ENCODE data around the gene EIF2S3. TPM values are rescaled to one million over a fixed set of nuclear protein-coding genes. Genes with fewer than 3 reads are reported as not detected.

The EIF2S3 gene
- 120 TPM for polyA plus RNA-seq (2013, experiment 1 of 2)
- polyA plus RNA-seq (2013, experiment 2 of 2) = 123 TPM

DNA sequence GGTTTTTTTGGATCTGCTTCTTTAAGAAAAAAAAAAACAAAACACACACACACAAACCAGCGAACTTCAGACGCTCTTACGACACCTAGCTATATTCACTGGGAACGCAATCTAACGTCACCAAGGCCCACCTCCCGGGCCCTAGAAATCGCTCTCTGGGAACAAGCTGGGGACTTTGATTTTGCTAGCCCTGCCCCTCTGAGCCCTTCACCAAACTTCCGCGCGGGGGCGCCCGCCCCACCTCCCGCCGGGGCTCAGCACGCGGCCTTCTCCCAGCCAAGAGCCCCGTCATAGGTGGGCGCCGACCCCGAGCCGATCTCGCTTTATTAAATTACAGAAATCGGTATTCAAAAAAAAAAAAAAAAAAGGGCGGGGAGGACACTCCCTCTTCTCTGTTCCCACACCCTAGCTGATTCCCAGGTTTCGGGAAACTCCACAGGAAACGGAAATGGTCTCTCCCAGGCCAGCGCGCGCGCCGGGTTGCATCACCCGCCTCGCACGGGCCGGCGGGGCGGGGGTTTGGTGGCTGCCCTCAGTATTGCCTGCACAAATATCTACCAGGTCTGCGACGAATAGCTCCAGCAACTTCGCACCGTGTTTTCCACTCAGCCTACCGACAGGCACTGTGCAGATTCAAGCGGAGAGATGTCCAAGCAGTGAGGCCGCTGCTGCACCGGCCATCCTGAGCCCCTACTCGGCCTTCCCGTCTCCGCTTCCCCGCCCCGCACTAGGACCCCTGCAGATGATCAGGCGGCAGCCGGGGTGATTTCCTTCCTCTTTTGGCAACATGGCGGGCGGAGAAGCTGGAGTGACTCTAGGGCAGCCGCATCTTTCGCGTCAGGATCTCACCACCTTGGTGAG is at the start of gene EIF2S3:
EIF2S3 (plus strand) TSS at position 775 of the 861 bp plus-strand sequence; CDS start at position 788, 13 bp downstream.
- Histone ChIP-seq H3K4me3 (ENCODE audit: extremely low read depth, insufficient read depth, low read length, poor library complexity, severe bottlenecking) (no peak within 1 kb of the TSS), H3K4me1 (ENCODE audit: control insufficient read depth, insufficient read depth, low read length, poor library complexity, severe bottlenecking) (no peaks in the 10 kb centered on the region), H3K9me3 (ENCODE audit: control insufficient read depth, low read length) (no peaks in the 10 kb centered on the region), H3K27ac (ENCODE audit: low read depth, low read length, severe bottlenecking) (peak within 1 kb of the TSS; percentile 99), H3K36me3 (ENCODE audit: control insufficient read depth, insufficient read depth, low read length) (peaks cover 19% of the 10 kb centered on the region)
- WGBS, 2 experiments (ENCODE audit: insufficient coverage in 2 of 2) = 0 to 1% methylated on average over 5 to 19 of the region's 57 CpGs

DNA sequence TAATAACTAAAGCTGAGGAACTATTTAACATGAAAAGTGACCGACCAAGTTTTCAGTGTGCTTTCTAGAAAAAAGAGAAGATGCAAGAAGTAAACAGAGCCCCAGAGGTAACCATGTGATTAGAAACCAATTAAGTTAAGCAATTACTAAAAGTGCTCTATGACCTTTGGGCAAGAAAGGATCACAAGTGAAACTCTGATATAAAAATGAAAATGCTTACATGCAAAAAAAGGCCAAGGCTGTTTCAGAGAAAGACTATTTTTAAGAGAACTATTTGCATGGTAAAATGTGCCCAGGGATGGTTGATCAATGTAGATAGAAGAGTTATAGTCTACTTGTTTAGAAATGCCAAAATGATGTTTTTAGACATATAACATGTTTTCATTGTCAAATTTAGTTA is 49.7 kb upstream of the EIF2S3 start:
- Histone ChIP-seq H3K4me3 (ENCODE audit: extremely low read depth, insufficient read depth, low read length, poor library complexity, severe bottlenecking) (no peak overlapping the region), H3K36me3 (ENCODE audit: control insufficient read depth, insufficient read depth, low read length) (peaks cover 19% of the 10 kb centered on the region)
- WGBS, 2 experiments (ENCODE audit: insufficient coverage in 2 of 2) = no CpG with 5 or more reads among the region's 1 CpG

DNA sequence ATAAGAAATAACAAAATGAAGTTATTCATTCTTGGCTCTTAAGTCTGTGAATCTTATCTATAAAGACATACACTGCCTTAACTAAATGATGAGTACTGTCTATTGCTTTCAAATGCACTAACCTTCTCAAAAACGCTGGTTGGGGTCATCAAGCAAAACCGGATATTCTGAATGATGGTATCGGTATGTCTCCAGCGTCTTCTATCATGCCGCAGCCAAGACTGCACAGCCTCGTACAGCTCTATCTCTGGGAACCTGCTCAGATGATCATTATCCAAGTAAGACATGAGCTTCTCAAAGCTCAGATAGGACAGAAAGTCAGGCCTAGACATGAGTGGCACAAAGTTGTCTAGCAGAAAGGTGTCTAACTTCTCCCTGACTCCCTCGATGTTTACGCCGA is 48.9 kb upstream of the EIF2S3 start:
- H3K4me1 ChIP-seq (ENCODE audit: control insufficient read depth, insufficient read depth, low read length, poor library complexity, severe bottlenecking) = no peaks in the 10 kb centered on the region
- H3K27ac ChIP-seq (ENCODE audit: low read depth, low read length, severe bottlenecking) = no peak overlapping the region
- 87 to 95% methylated on average over 5 to 8 of the region's 9 CpGs for WGBS, 2 experiments (ENCODE audit: insufficient coverage in 2 of 2)
- H3K36me3 ChIP-seq (ENCODE audit: control insufficient read depth, insufficient read depth, low read length) = peaks cover 19% of the 10 kb centered on the region
- no peak overlapping the region for H3K4me3 ChIP-seq (ENCODE audit: extremely low read depth, insufficient read depth, low read length, poor library complexity, severe bottlenecking)
- no peaks in the 10 kb centered on the region for H3K9me3 ChIP-seq (ENCODE audit: control insufficient read depth, low read length)

More for the DNA sequence above, 49.7 kb upstream of the EIF2S3 start:
- H3K27ac ChIP-seq (ENCODE audit: low read depth, low read length, severe bottlenecking) = no peak overlapping the region
- H3K4me1 ChIP-seq (ENCODE audit: control insufficient read depth, insufficient read depth, low read length, poor library complexity, severe bottlenecking) = no peaks in the 10 kb centered on the region
- H3K9me3 ChIP-seq (ENCODE audit: control insufficient read depth, low read length) = no peaks in the 10 kb centered on the region

DNA sequence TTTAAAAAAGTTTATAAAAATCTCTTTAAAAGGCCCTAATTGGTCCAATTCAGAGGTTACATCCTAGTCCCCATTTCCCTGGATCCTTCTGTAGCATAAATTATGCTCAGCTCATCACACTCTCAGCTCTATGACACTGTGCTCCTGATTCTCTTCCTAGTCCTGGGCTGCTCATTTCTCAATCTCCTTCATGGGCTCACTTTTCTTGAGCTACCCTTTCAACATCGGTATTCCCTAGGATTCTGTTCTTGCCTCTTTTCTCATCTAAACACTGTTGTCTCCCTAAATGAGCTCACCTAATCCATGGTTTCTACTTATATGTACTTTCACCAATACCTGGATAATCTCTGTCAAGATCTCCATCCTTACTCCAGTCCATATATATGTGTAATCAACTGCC is 42.5 kb upstream of the EIF2S3 start:
- H3K4me3 ChIP-seq (ENCODE audit: extremely low read depth, insufficient read depth, low read length, poor library complexity, severe bottlenecking) = no peak overlapping the region
- 83 to 100% methylated on average over 1 of the region's 1 CpG for WGBS, 2 experiments (ENCODE audit: insufficient coverage in 2 of 2)
- H3K36me3 ChIP-seq (ENCODE audit: control insufficient read depth, insufficient read depth, low read length) = no peaks in the 10 kb centered on the region

DNA sequence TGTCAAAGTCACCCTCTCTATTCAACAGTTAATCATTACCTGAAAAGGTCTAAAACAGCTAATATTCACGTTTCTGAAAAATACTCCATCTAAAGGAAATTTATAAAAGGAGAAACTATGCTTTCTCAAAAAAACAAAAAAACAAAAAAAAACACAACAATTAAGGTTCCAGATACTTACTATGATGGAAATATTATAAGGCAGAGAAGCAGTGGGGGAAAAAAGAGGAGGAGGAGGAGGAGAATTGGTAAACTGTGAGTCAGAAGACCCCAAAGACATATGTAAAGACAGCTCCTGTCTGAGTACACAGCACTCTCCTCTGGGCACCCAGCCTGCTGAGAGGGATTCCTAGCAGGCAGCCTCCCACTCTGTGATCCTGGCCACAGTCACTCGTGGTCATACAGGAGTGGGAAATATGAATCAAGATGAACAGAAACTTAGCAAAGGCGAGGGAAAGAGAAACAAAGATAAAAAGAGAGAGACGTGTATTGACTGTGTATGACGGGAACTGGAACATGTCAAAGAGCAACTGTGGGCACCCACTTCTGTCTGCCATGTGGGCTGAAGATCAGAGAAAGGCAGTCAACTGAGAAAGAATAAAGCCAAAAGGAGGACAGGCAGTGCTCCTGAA is 40.3 kb upstream of the EIF2S3 start:
- H3K4me3 ChIP-seq (ENCODE audit: extremely low read depth, insufficient read depth, low read length, poor library complexity, severe bottlenecking) = no peak overlapping the region
- H3K4me1 ChIP-seq (ENCODE audit: control insufficient read depth, insufficient read depth, low read length, poor library complexity, severe bottlenecking) = no peaks in the 10 kb centered on the region
- 93 to 97% methylated on average over 2 to 4 of the region's 5 CpGs for WGBS, 2 experiments (ENCODE audit: insufficient coverage in 2 of 2)
- H3K36me3 ChIP-seq (ENCODE audit: control insufficient read depth, insufficient read depth, low read length) = peaks cover 6% of the 10 kb centered on the region
- no peak overlapping the region for H3K27ac ChIP-seq (ENCODE audit: low read depth, low read length, severe bottlenecking)
- no peaks in the 10 kb centered on the region for H3K9me3 ChIP-seq (ENCODE audit: control insufficient read depth, low read length)

More for the DNA sequence above, 42.5 kb upstream of the EIF2S3 start:
- Histone ChIP-seq H3K4me1 (ENCODE audit: control insufficient read depth, insufficient read depth, low read length, poor library complexity, severe bottlenecking) (no peaks in the 10 kb centered on the region), H3K27ac (ENCODE audit: low read depth, low read length, severe bottlenecking) (no peak overlapping the region), H3K9me3 (ENCODE audit: control insufficient read depth, low read length) (no peaks in the 10 kb centered on the region)

DNA sequence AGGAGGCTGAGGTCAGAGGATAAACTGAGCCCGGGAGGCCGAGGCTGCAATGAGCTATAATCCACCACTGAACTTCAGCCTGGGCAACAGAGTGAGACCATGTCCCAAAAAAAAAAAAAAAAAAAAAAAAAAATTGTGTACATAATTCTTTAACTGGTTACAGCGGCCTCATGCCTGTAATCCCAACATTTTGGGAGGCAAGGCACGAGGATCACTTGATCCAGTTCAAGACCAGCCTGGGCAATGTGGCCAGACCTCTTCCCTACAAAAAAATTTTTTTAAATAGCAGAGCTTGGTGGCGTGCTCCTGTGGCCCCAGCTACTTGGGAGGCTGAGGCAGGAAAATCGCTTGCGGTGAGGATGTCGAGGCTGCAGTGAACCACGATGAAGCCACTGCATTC is 37.1 kb upstream of the EIF2S3 start:
- H3K4me1 ChIP-seq (ENCODE audit: control insufficient read depth, insufficient read depth, low read length, poor library complexity, severe bottlenecking) = no peaks in the 10 kb centered on the region
- H3K4me3 ChIP-seq (ENCODE audit: extremely low read depth, insufficient read depth, low read length, poor library complexity, severe bottlenecking) = no peak overlapping the region
- WGBS, 2 experiments (ENCODE audit: insufficient coverage in 2 of 2) = 92 to 98% methylated on average over 2 to 6 of the region's 9 CpGs
- no peak overlapping the region for H3K27ac ChIP-seq (ENCODE audit: low read depth, low read length, severe bottlenecking)
- H3K9me3 ChIP-seq (ENCODE audit: control insufficient read depth, low read length) = no peaks in the 10 kb centered on the region
- peaks cover 10% of the 10 kb centered on the region for H3K36me3 ChIP-seq (ENCODE audit: control insufficient read depth, insufficient read depth, low read length)

DNA sequence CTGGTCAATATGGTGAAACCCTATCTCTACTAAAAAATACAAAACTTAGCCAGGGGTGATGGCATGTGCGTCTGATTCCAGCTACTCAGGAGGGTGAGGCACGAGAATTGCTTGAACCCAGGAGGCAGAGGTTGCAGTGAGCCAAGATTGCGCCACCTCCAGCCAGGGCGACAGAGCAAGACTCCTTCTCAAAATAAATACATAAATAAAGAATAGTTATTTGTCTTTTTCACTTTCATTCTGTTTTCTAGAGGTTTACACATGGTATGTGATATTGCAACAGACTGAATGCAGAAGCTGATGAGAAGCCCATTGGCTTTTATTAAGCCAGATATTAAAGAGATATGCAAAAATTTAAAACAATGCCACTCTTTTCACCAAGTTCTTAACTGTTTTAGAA is 35.9 kb upstream of the EIF2S3 start:
- 80% methylated on average over 1 of the region's 4 CpGs; no CpG with 5 or more reads in 1 of the 2 experiments for WGBS, 2 experiments (ENCODE audit: insufficient coverage in 2 of 2)
- H3K9me3 ChIP-seq (ENCODE audit: control insufficient read depth, low read length) = no peaks in the 10 kb centered on the region
- H3K27ac ChIP-seq (ENCODE audit: low read depth, low read length, severe bottlenecking) = no peak overlapping the region
- H3K4me3 ChIP-seq (ENCODE audit: extremely low read depth, insufficient read depth, low read length, poor library complexity, severe bottlenecking) = no peak overlapping the region
- no peaks in the 10 kb centered on the region for H3K4me1 ChIP-seq (ENCODE audit: control insufficient read depth, insufficient read depth, low read length, poor library complexity, severe bottlenecking)
- peaks cover 12% of the 10 kb centered on the region for H3K36me3 ChIP-seq (ENCODE audit: control insufficient read depth, insufficient read depth, low read length)

DNA sequence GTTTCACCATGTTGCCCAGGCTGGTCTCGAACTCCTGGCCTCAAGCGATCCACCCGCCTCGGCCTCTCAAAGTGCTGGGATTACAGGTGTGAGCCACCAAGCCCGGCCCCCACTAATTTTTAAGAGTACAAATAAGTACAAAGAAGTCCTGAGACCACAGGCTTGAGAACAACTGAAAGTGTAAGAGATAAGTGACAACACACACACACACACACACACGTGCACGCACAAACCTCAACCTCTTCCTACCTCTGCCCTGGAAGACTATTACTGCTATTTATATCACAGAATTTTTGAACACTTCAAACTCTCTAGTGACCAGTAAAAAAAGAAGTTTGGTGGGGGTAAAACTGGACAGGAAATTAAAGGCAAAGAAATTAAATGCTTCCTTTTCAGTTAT is 35.3 kb upstream of the EIF2S3 start:
- H3K9me3 ChIP-seq (ENCODE audit: control insufficient read depth, low read length) = no peaks in the 10 kb centered on the region
- WGBS, 2 experiments (ENCODE audit: insufficient coverage in 2 of 2) = no CpG with 5 or more reads among the region's 7 CpGs
- no peak overlapping the region for H3K4me3 ChIP-seq (ENCODE audit: extremely low read depth, insufficient read depth, low read length, poor library complexity, severe bottlenecking)
- H3K36me3 ChIP-seq (ENCODE audit: control insufficient read depth, insufficient read depth, low read length) = peaks cover 12% of the 10 kb centered on the region
- no peaks in the 10 kb centered on the region for H3K4me1 ChIP-seq (ENCODE audit: control insufficient read depth, insufficient read depth, low read length, poor library complexity, severe bottlenecking)
- H3K27ac ChIP-seq (ENCODE audit: low read depth, low read length, severe bottlenecking) = no peak overlapping the region

DNA sequence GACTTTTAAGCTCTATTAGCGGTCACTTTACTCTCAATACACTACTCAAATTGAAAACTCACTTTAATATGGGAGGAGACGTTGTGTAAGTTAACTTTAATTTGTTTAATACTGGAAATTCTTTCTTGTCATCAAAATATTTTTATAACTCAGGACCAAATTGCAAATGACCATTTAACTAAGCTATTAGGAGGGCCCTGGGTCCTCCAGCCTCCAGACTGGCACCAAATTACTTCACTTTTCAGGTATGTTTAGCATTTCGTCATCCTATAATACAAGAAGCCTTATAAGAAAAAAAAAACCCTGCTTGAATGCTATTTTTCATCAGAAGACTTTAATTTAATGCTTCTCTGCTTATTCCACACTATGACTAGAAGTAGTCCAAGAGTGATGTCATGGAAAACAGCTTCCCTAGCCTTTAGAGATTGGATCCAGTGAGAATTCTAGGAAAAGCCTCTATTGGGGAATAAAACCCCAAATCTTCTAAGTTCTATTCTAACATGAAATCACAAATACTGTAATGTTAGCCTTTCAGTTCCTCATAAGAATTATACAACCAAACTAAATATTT is 34.4 kb upstream of the EIF2S3 start:
- no CpG with 5 or more reads among the region's 3 CpGs for WGBS, 2 experiments (ENCODE audit: insufficient coverage in 2 of 2)
- no peaks in the 10 kb centered on the region for H3K4me1 ChIP-seq (ENCODE audit: control insufficient read depth, insufficient read depth, low read length, poor library complexity, severe bottlenecking)
- peaks cover 12% of the 10 kb centered on the region for H3K36me3 ChIP-seq (ENCODE audit: control insufficient read depth, insufficient read depth, low read length)
- H3K9me3 ChIP-seq (ENCODE audit: control insufficient read depth, low read length) = no peaks in the 10 kb centered on the region
- no peak overlapping the region for H3K4me3 ChIP-seq (ENCODE audit: extremely low read depth, insufficient read depth, low read length, poor library complexity, severe bottlenecking)
- no peak overlapping the region for H3K27ac ChIP-seq (ENCODE audit: low read depth, low read length, severe bottlenecking)

DNA sequence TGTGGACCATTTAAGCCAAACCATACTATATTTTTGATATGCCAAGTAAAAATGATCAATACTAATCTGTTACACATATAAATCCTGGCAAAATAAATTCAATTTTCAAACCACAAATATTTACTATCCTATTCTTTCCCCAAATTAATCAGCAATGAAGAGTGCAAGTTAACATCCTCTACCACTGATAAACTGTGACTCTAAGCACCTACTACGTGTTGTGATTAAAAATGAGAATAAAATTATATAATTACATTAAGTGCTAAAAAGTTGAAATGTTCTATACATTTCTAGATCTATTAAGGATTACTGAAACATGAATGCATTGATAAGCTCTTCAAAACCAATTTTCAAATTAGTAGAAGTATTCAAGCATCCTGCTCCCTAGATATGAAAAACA is 31.2 kb upstream of the EIF2S3 start:
- Histone ChIP-seq H3K4me1 (ENCODE audit: control insufficient read depth, insufficient read depth, low read length, poor library complexity, severe bottlenecking) (no peaks in the 10 kb centered on the region), H3K9me3 (ENCODE audit: control insufficient read depth, low read length) (no peaks in the 10 kb centered on the region), H3K36me3 (ENCODE audit: control insufficient read depth, insufficient read depth, low read length) (peaks cover 6% of the 10 kb centered on the region), H3K4me3 (ENCODE audit: extremely low read depth, insufficient read depth, low read length, poor library complexity, severe bottlenecking) (peak overlapping the region; percentile 61), H3K27ac (ENCODE audit: low read depth, low read length, severe bottlenecking) (no peak overlapping the region)
- WGBS, 2 experiments (ENCODE audit: insufficient coverage in 2 of 2) = no CpG with 5 or more reads among the region's 1 CpG

Data from mesodermal cell (in vitro differentiated cells).